CD4-positive, alpha-beta T cell treated with Interleukin-2 at 100 ng/mL for 4 hours (primary cell): Measurements from ENCODE around the gene TGM5.
"Not testable (repeated sequence)": the region's sequence is repeated elsewhere in the genome, so short reads cannot be mapped to it uniquely, and the experiment has no call there.

Source experiments
- DNase-seq: peaks from one replicate; pipeline ENCODE4 v3.0.0-alpha.2; 2020; ENCODE audit warnings: low spot score

TGM5 gene

GRCh38 chr15:43249236-43249635 is 17.5 kb downstream of the TGM5 start:
- DNase-seq: no peak

GRCh38 chr15:43246261-43246774 is 20.4 kb downstream of the TGM5 start:
- no peak for DNase-seq

GRCh38 chr15:43244092-43244491 is 22.6 kb downstream of the TGM5 start:
- no peak for DNase-seq

- no peak for DNase-seq
These were observed 23.6 kb downstream of the TGM5 start for GRCh38 chr15:43243020-43243645.

- no peak for DNase-seq
These were observed 24.1 kb downstream of the TGM5 start for GRCh38 chr15:43242616-43243015.

GRCh38 chr15:43241100-43241499 is 25.6 kb downstream of the TGM5 start:
- DNase-seq: no peak

GRCh38 chr15:43239732-43240491 is 26.8 kb downstream of the TGM5 start:
- DNase-seq: no peak

GRCh38 chr15:43238671-43239131 is 28.0 kb downstream of the TGM5 start:
- DNase-seq: no peak

GRCh38 chr15:43237842-43238470 is 28.8 kb downstream of the TGM5 start:
- no peak for DNase-seq

GRCh38 chr15:43235536-43235935 is 31.2 kb downstream of the TGM5 start:
- DNase-seq: no peak

GRCh38 chr15:43232289-43232874 is 34.3 kb downstream of the TGM5 start:
- no peak for DNase-seq

- no peak for DNase-seq
These were observed 36.0 kb downstream of the TGM5 start for GRCh38 chr15:43230640-43231115.

GRCh38 chr15:43229977-43230376 is 36.8 kb downstream of the TGM5 start:
- DNase-seq: no peak

- no peak for DNase-seq
These were observed 40.1 kb downstream of the TGM5 start for GRCh38 chr15:43226436-43227305.

GRCh38 chr15:43225950-43226255 is 40.8 kb downstream of the TGM5 start:
- not testable (repeated sequence) for DNase-seq

GRCh38 chr15:43225201-43225949 is 41.4 kb downstream of the TGM5 start:
- peak; percentile 59 for DNase-seq

- DNase-seq: no peak
These were observed 45.3 kb downstream of the TGM5 start for GRCh38 chr15:43221422-43221821.

GRCh38 chr15:43220991-43221403 is 45.7 kb downstream of the TGM5 start, which contains the start of gene EPB42:
EPB42 (minus strand) TSS chr15:43221018; CDS start chr15:43220825, 193 bp downstream.
- no peak for DNase-seq

GRCh38 chr15:43219929-43220928 is 46.5 kb downstream of the TGM5 start:
- no peak for DNase-seq
